IPS-18c (cell line): ENCODE measurements around the gene RALGPS1.
A peak's percentile ranks its signal among the peaks of the same experiment; 100 is the strongest.

Experiments
- H3K4me3 ChIP-seq: 2 replicates; pipeline ENCODE4 v1.7.0; 2013; ENCODE audit warnings: low read depth, mild to moderate bottlenecking, low read length, moderate library complexity; ENCODE audit not compliant: insufficient read depth
- H3K9me3 ChIP-seq: one replicate; pipeline ENCODE4 v1.6.1; 2013; ENCODE audit warnings: mild to moderate bottlenecking, low read length, moderate library complexity; ENCODE audit not compliant: control insufficient read depth, insufficient read depth

RALGPS1 gene

DNA sequence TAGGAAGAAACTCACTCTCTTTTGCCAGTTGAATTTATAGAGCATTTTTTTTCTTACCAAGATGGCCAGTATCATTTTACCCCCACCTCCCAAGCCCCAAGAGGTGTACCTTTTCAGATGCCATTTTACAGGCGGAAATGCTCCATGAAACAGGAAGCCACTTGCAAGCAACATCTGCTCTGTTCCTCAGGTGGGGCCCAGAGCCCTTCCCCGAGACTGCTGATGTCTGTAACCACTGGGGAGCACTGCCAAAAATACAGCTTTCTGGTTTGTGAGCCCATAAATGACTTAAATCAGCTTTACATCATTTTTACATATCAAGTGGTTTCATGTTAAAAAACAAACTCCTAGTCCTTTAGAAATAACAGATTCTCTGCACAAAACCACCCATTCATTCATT, 307.1 kb downstream of the RALGPS1 start:
- no peak overlapping the region for H3K4me3 ChIP-seq

DNA sequence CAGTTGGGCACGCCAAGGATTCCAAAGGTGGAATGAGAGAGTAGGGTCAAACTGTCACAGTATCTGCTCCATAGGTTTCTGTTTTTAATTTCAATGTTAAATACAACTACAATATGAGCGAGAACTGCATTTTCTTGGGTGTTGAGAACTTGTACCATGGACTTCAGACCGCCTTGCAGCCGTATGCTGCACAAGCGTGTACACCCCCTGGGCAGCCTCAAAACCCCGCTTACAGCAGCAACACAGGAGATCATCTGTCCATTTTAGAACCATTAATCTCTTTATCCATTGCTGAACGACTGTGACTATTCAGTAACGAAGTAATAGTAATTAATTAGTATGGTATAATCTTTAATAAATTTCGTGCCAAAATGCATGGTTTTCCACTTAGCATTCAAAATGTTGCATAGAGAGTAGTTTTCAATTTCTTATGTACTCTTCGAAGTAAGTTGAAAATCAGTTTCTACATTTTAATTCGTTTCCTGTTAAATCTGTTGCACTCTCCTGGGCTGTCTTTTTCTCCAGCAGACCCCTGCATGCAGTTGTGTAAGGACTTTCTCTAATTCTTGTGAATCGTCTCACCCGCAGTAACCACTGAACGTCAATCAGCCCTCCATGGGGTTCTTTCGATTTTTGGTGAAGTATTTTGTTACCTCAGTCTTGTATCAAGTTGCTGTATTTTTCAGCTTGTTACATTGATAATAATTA, 308.0 kb downstream of the RALGPS1 start:
- Histone ChIP-seq H3K9me3 (no peaks in the 10 kb centered on the region), H3K4me3 (no peak overlapping the region)

More for the DNA sequence above, 307.1 kb downstream of the RALGPS1 start:
- no peaks in the 10 kb centered on the region for H3K9me3 ChIP-seq

DNA sequence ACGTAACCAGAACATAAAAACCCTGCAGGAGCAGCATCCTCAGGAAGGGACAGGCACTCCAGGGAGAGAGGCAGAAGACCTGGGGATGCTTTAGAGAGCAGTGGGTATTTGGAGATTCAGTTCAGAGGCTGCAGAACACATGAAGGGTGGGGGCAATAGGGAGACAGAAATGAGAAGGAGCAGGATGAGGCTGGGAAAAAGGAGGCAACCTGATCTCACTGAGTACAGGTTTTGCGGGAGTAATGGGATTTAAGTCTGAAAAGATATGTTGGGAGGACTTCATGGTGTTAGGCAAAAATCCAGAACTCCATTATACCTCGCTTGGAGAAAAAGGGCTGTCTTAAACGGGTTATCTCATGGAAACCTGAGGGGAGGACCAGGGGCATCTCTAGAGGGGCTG, 308.7 kb downstream of the RALGPS1 start:
- H3K4me3 ChIP-seq = no peak overlapping the region

GRCh38 chr9:127223810-127224177, 309.2 kb downstream of the RALGPS1 start:
- peak overlapping the region; percentile 58 for H3K4me3 ChIP-seq

More for the DNA sequence above, 308.7 kb downstream of the RALGPS1 start:
- no peaks in the 10 kb centered on the region for H3K9me3 ChIP-seq

DNA sequence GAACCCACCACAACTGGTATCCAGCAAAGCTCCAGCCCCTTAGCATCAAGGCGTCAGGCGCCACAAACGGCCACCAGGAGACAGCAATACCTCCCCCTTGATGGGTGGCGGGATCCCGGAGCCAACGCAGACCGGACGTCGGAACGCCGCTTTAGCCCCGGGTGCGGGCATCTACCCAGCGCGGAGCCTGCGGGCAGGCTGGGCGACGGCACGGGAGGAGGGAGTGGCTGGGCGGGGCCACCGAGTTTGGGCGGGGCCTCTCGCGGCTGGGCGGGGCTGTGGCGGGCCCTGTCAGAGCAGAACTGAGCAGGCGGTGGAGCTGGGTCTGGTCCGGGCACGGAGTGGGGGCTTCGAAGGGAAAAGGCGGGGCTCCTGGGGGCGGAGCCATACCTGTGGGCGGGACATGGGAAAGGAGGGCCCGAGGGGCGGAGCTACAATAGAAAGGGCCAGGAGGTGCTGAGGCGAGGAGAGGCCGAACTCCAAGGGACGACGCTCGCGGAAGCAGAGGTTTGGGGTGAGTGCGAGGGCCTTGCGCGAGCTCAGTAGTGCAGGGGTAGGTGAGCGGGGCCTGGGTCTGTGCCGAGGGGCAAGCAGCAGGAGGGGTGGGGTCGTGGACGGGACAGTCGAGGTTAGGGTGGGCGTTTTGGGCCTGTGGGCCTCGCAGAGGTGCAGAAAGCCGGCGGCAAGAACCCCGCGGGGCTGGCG, 309.7 kb downstream of the RALGPS1 start:
- H3K4me3 ChIP-seq = peak overlapping the region; percentile 86
- no peaks in the 10 kb centered on the region for H3K9me3 ChIP-seq

More at GRCh38 chr9:127223810-127224177, 309.2 kb downstream of the RALGPS1 start:
- no peaks in the 10 kb centered on the region for H3K9me3 ChIP-seq

- peak overlapping the region; percentile 86 for H3K4me3 ChIP-seq
Measured at GRCh38 chr9:127224883-127225739, 310.5 kb downstream of the RALGPS1 start.

GRCh38 chr9:127225801-127226625, 311.4 kb downstream of the RALGPS1 start:
- Histone ChIP-seq H3K4me3 (peak overlapping the region; percentile 71), H3K9me3 (no peaks in the 10 kb centered on the region)

More at GRCh38 chr9:127224883-127225739, 310.5 kb downstream of the RALGPS1 start:
- H3K9me3 ChIP-seq = no peaks in the 10 kb centered on the region

- Histone ChIP-seq H3K9me3 (no peaks in the 10 kb centered on the region), H3K4me3 (no peak overlapping the region)
Measured at GRCh38 chr9:127229691-127230417, 315.3 kb downstream of the RALGPS1 start.

DNA sequence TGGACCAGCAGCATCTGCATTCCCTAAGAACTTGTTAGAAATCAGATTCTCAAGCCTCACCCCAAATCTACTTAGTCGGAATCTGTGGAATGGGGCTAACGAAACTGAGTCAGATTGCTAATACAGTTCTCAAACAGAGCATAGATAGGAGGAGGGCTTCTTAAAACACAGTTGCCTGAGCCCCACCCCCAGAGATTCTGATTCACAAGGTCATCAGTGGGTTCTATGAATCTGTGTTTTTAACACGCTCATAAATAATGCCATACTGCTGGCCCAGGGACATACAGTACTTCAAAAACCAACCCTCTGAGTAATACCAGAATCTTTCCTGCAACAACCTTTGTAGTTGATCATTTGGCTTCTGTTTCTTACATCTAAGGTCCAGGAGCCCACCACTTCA, 317.1 kb downstream of the RALGPS1 start:
- Histone ChIP-seq H3K9me3 (no peaks in the 10 kb centered on the region), H3K4me3 (no peak overlapping the region)

DNA sequence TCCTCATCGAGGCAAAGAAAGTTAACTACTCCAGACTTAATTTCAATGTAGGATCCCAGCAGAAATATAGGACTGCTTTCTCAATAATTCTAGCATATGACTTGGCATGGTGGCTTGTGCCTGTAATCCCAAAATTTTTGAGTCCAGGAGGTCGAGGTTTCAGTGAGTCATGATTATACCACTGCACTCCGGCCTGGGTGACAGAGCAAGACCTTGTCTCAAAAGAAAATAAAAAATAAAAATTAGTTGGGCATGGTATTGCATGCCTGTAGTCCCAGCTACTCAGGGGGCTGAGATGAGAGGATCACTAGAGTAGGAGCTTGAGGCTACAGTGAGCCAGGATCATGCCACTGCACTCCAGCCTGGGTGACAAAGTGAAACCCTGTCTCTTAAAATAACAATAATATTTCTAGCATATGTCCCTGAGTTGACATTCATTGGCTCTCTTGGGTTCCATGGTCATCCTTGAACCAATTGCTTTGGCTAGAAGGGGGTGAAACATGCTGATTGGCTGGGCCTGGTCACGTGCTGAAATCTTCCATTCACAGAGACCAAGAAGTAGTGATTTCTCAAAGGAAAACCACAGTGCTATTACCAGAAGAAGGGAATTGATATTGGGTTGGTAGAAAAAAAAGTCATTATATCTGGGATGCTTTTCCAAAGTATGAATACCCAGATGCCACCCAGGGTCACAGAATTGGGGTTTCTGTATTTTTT, 318.4 kb downstream of the RALGPS1 start:
- H3K4me3 ChIP-seq = no peak overlapping the region
- no peaks in the 10 kb centered on the region for H3K9me3 ChIP-seq

DNA sequence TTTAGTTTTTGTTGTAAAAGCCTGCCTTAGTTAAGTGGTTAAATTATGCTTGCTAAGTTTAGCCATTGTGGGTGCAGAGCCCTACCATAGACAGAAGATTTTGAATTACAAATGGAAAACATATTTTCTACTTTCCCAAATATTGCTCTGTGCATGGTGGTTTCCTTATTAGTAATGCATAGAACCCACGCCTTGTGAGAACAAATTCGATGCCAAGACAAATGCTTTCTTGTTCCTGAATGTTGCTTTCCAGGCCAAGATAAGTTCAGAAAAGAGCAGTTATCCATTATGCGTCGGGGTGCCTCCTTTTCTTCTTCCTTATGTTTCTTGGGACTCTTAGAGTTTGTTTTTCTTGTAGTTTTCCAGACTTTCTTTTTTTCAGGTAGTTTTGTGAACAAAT, 319.0 kb downstream of the RALGPS1 start:
- Histone ChIP-seq H3K4me3 (no peak overlapping the region), H3K9me3 (no peaks in the 10 kb centered on the region)

- Histone ChIP-seq H3K9me3 (no peaks in the 10 kb centered on the region), H3K4me3 (no peak overlapping the region)
Measured at GRCh38 chr9:127233989-127234388, 319.4 kb downstream of the RALGPS1 start.

DNA sequence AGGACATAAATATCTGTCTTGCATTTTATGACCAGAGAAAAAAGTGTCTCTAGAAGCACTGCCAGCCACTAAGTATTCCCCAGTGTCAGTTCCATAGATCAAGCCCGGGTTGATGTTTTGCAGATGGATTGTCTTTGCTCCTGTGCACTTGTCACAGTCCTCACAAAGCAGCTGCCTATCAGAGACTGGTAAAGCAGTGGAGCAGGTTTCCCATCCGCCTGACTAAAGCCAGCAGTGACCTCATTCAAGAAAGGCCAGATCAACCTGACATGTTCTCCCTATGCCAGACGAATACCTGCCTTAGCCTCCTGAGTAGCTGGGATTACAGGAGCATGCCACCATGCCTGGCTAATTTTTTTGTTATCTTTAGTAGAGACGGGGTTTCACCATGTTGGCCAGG, 323.2 kb downstream of the RALGPS1 start:
- Histone ChIP-seq H3K9me3 (no peaks in the 10 kb centered on the region), H3K4me3 (no peak overlapping the region)

DNA sequence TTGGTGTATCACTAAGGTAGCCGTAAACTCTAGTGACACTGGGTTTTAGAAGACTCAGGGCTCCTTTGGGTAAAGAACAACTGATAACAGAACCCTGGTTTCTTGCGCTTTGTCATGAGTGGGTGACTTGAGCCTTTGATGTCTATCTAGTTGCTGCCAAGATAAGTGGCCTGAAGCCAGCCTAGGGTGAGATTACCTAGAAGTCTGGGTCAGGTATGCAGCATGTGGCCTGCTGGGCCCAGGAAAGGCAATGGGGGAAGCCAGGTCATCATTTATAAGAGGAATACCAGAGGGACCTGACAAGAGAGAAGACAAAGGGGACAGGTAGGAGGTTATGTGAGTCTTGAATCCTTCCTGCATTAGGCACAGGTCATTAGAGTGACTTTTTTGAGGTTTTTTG, 326.8 kb downstream of the RALGPS1 start:
- no peak overlapping the region for H3K4me3 ChIP-seq
- no peaks in the 10 kb centered on the region for H3K9me3 ChIP-seq

GRCh38 chr9:127244609-127245601, 330.3 kb downstream of the RALGPS1 start:
- peak overlapping the region; percentile 83 for H3K4me3 ChIP-seq
- H3K9me3 ChIP-seq = no peaks in the 10 kb centered on the region
